RWPE1 (cell line): ENCODE measurements around the gene OXTR.

Experiments used
- CTCF ChIA-PET: fragments of 350-600 bp; sonication (Branson Sonifier 250); formaldehyde crosslinking; extraction: SDS; loops from one replicate; lab custom pipeline; 2021; lab: Yijun Ruan, JAX
- POLR2A ChIA-PET: fragments of 400-600 bp; formaldehyde crosslinking; extraction: SDS; loops from one replicate; lab custom pipeline; 2020; ENCODE audit warnings: antibody characterized with exemption; ENCODE audit not compliant: low non-redundant PET; lab: Yijun Ruan, JAX
- DNase-seq: peaks from one replicate; pipeline ENCODE4 v3.0.0; 2012; ENCODE audit warnings: low spot score
- H3K27ac ChIP-seq: fragments of 450-650 bp; 2 replicates; pipeline ENCODE4 v1.5.1; 2017
- CTCF ChIP-seq: fragments of 450-650 bp; conservative IDR thresholded peaks from 2 replicates; pipeline ENCODE4 v1.5.1; 2017; ENCODE audit warnings: low read depth, mild to moderate bottlenecking

The OXTR gene

GRCh38 chr3:8802256-8802655 lies 32.8 kb upstream of the OXTR start:
- TF ChIP-seq CTCF, result no peak
- POLR2A ChIA-PET, result no interaction called here
- no peak overlapping the region for H3K27ac ChIP-seq
- CTCF ChIA-PET, result no interaction called here
- no peak for DNase-seq

GRCh38 chr3:8800016-8800415 lies 30.6 kb upstream of the OXTR start:
- no peak overlapping the region for H3K27ac ChIP-seq
- TF ChIP-seq CTCF, result no peak
- ChIA-PET CTCF (no interaction called here), POLR2A (no interaction called here)
- DNase-seq, result no peak

DNA sequence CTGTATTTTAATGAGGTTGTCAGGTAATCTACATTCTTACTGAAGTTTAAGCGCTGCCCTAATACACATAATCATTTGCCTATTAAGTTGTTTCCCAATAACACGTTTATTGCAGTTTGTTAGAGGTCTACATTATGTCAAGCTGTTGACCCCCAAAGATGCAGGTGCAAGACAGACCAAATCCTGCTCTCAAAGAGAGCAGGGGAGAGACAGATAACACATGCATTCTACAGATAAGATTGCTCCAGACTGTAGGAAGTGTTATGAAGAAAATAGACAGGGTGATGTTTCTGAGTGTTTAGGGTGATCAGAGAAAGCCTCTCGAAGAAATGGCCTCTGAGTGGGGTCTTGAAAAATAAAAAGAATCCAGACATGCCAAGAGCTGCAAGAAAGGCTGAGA lies 24.8 kb upstream of the OXTR start:
- CTCF ChIA-PET, result no interaction called here
- no peak for DNase-seq
- no peak overlapping the region for H3K27ac ChIP-seq
- TF ChIP-seq CTCF, result no peak
- POLR2A ChIA-PET, result no interaction called here

- ChIA-PET CTCF (no interaction called here), POLR2A (no interaction called here)
- DNase-seq, result peak; percentile 16
- TF ChIP-seq CTCF, result no peak
- H3K27ac ChIP-seq, result no peak overlapping the region
Observed at GRCh38 chr3:8793242-8793641, 23.8 kb upstream of the OXTR start.

GRCh38 chr3:8790529-8790928 lies 21.1 kb upstream of the OXTR start:
- no peak for DNase-seq
- ChIA-PET CTCF (no interaction called here), POLR2A (no interaction called here)
- H3K27ac ChIP-seq, result no peak overlapping the region
- TF ChIP-seq CTCF, result no peak

GRCh38 chr3:8784676-8785435 lies 15.4 kb upstream of the OXTR start:
- ChIA-PET CTCF (interaction anchor here (1.9 kb wide), 1 partner anchor 15 kb away, joined by 9 read pairs; the partner anchor contains the start of gene OXTR), POLR2A (no interaction called here)
- no peak overlapping the region for H3K27ac ChIP-seq
- no peak for TF ChIP-seq CTCF
- DNase-seq, result no peak
